ENCODE measurements around the gene PSMC3IP. TPM values are rescaled to one million over a fixed set of nuclear protein-coding genes. Genes with fewer than 3 reads are reported as not detected.

PSMC3IP gene
- total and polyA plus RNA-seq, 2 experiments from 2014 or later, result 18.5 to 29.5 TPM

GRCh38 chr17:42586514-42587230 lies 9.1 kb upstream of the PSMC3IP start:
- DNase-seq (ENCODE audit: low spot score), result no peak
- no peaks in the 10 kb centered on the region for H3K27me3 ChIP-seq (ENCODE audit: insufficient read depth)
- H4K20me1 ChIP-seq (replicated peaks; ENCODE audit: insufficient read depth), result 0 out of 2 replicates have a peak, but pooled peaks cover 4% of the 10 kb centered on the region
- no peak overlapping the region for H3K4me3 ChIP-seq
- Mint-ChIP-seq H3K4me3 (no peak overlapping the region; the same call in 2 of the 3 replicates), H3K4me1 (no peaks in the 10 kb centered on the region), H3K36me3 (ENCODE audit: low read depth) (peaks cover 57% of the 10 kb centered on the region), H3K27ac (no peak overlapping the region), H3K9me3 (no peaks in the 10 kb centered on the region), H3K27me3 (ENCODE audit: insufficient read depth, low read depth, poor library complexity) (peaks cover 5% of the 10 kb centered on the region)
- H3K27ac ChIP-seq (ENCODE audit: low read depth), result 0 out of 2 replicates have a peak overlapping the region, but pooled peaks have one; percentile 14
- H3K4me1 ChIP-seq (ENCODE audit: insufficient read depth), result no peaks in the 10 kb centered on the region
- H2AFZ ChIP-seq, result no peak overlapping the region
- no peaks in the 10 kb centered on the region for H3K79me2 ChIP-seq (replicated peaks; ENCODE audit: insufficient read depth)
- H3K36me3 ChIP-seq (ENCODE audit: insufficient read depth), result peaks cover 29% of the 10 kb centered on the region
- H3K9me2 ChIP-seq (ENCODE audit: insufficient read depth), result no peaks in the 10 kb centered on the region
- no peak overlapping the region for H3K4me2 ChIP-seq
- TF ChIP-seq, protein P1, sequence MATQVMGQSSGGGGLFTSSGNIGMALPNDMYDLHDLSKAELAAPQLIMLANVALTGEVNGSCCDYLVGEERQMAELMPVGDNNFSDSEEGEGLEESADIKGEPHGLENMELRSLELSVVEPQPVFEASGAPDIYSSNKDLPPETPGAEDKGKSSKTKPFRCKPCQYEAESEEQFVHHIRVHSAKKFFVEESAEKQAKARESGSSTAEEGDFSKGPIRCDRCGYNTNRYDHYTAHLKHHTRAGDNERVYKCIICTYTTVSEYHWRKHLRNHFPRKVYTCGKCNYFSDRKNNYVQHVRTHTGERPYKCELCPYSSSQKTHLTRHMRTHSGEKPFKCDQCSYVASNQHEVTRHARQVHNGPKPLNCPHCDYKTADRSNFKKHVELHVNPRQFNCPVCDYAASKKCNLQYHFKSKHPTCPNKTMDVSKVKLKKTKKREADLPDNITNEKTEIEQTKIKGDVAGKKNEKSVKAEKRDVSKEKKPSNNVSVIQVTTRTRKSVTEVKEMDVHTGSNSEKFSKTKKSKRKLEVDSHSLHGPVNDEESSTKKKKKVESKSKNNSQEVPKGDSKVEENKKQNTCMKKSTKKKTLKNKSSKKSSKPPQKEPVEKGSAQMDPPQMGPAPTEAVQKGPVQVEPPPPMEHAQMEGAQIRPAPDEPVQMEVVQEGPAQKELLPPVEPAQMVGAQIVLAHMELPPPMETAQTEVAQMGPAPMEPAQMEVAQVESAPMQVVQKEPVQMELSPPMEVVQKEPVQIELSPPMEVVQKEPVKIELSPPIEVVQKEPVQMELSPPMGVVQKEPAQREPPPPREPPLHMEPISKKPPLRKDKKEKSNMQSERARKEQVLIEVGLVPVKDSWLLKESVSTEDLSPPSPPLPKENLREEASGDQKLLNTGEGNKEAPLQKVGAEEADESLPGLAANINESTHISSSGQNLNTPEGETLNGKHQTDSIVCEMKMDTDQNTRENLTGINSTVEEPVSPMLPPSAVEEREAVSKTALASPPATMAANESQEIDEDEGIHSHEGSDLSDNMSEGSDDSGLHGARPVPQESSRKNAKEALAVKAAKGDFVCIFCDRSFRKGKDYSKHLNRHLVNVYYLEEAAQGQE (IDR thresholded peaks at IDR 0.05; ENCODE audit: unreplicated experiment), result no peak
- TF ChIP-seq NANOG (IDR thresholded peaks at IDR 0.05; ENCODE audit: borderline replicate concordance), result no peak
- TF ChIP-seq POLR2AphosphoS5 (IDR thresholded peaks at IDR 0.05; ENCODE audit: low read depth), result no peak
- TF ChIP-seq ZNF331 (CRISPR knock-in tag; IDR thresholded peaks at IDR 0.05; ENCODE audit: low read depth), result no peak
- TF ChIP-seq, protein P2, sequence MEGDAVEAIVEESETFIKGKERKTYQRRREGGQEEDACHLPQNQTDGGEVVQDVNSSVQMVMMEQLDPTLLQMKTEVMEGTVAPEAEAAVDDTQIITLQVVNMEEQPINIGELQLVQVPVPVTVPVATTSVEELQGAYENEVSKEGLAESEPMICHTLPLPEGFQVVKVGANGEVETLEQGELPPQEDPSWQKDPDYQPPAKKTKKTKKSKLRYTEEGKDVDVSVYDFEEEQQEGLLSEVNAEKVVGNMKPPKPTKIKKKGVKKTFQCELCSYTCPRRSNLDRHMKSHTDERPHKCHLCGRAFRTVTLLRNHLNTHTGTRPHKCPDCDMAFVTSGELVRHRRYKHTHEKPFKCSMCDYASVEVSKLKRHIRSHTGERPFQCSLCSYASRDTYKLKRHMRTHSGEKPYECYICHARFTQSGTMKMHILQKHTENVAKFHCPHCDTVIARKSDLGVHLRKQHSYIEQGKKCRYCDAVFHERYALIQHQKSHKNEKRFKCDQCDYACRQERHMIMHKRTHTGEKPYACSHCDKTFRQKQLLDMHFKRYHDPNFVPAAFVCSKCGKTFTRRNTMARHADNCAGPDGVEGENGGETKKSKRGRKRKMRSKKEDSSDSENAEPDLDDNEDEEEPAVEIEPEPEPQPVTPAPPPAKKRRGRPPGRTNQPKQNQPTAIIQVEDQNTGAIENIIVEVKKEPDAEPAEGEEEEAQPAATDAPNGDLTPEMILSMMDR (conservative IDR thresholded peaks at IDR 0.05; ENCODE audit: low read depth in 2 of 2), result no peak
- no peak for TF ChIP-seq JUNB (IDR thresholded peaks at IDR 0.05; ENCODE audit: unreplicated experiment)
- no peak for TF ChIP-seq EZH2phosphoT487 (IDR thresholded peaks at IDR 0.05; ENCODE audit: unreplicated experiment)
- no peak for TF ChIP-seq CREB1 (CRISPR knock-in tag; IDR thresholded peaks at IDR 0.05; ENCODE audit: low read depth)
- TF ChIP-seq STAT1 (IDR thresholded peaks at IDR 0.05; ENCODE audit: unreplicated experiment), result no peak
- TF ChIP-seq EZH2 (IDR thresholded peaks at IDR 0.05; ENCODE audit: low read depth, unreplicated experiment), result no peak
- TF ChIP-seq ZNF462 (CRISPR knock-in tag; IDR thresholded peaks at IDR 0.05), result no peak
- no peak for TF ChIP-seq ZNF114 (CRISPR knock-in tag; IDR thresholded peaks at IDR 0.05)
- no peak for TF ChIP-seq ETS1 (IDR thresholded peaks at IDR 0.05)
- H3F3A ChIP-seq (replicated peaks; ENCODE audit: low read depth), result no peaks in the 10 kb centered on the region
- no peak for ATAC-seq
